ENCODE measurements around the gene DNMBP. TPM values are rescaled to one million over a fixed set of nuclear protein-coding genes. Genes with fewer than 3 reads are reported as not detected.

DNMBP gene
- total and polyA plus RNA-seq, 2 experiments from 2014 or later = 13.4 to 31.2 TPM

DNA sequence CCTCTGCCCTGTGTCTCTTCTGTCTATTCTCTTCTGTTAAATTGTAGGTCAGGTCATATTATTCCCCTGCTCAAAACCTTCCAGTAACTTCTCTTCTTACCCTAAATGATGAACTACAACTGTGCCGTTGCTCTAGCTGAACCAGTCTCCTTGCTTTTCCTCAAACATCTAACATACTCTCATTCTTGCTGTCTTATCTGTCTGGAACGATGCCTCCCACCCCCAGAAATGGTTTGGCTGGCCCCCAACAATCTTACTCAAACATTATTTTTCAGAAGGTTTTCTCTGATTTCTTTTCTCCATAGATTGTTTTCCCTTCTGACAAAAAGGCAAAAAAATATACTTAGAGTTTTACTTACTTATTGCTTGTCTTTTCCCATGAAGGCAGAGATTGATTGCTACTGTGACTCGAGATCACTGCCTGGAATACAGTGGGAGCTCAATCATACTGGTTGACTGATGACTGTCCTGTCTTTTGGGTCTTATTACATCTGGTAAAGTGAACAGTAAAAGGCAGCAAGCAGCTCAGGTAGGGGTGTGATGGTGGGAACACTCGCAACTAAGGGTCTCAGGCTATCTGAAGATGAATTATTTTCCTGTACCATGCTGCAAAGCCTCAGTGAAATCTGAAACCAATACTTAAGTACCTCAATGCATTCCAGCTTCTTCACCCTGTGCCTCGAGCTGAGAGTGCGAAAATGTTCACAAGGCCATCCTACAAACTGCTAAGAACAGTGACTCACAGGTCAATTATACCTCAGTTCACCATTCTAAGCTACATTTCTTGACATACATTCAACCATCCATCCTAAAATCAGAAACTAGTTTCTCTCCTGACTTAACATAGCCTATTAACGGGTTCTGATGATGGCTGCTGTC lies 67.6 kb downstream of the DNMBP start:
- Histone ChIP-seq H2AFZ (no peak overlapping the region), H3K27ac (ENCODE audit: low read depth) (no peak overlapping the region), H3K9me2 (ENCODE audit: insufficient read depth) (peaks cover 6% of the 10 kb centered on the region; the same call in 1 of the 2 replicates), H3K27me3 (ENCODE audit: insufficient read depth) (no peaks in the 10 kb centered on the region), H3K4me2 (no peak overlapping the region), H3K36me3 (ENCODE audit: insufficient read depth) (no peaks in the 10 kb centered on the region), H3K4me3 (no peak overlapping the region), H3F3A (replicated peaks; ENCODE audit: low read depth) (no peaks in the 10 kb centered on the region), H4K20me1 (replicated peaks; ENCODE audit: insufficient read depth) (no peaks in the 10 kb centered on the region), H3K4me1 (ENCODE audit: insufficient read depth) (no peaks in the 10 kb centered on the region), H3K79me2 (replicated peaks; ENCODE audit: insufficient read depth) (0 out of 2 replicates have a peak, but pooled peaks cover 3% of the 10 kb centered on the region)
- Mint-ChIP-seq H3K36me3 (ENCODE audit: low read depth) (peaks cover 21% of the 10 kb centered on the region), H3K4me3 (no peak overlapping the region), H3K27me3 (ENCODE audit: insufficient read depth, low read depth, poor library complexity) (peaks cover 2% of the 10 kb centered on the region), H3K27ac (no peak overlapping the region), H3K4me1 (no peaks in the 10 kb centered on the region), H3K9me3 (peaks cover 18% of the 10 kb centered on the region)
- TF ChIP-seq CREB1 (CRISPR knock-in tag; IDR thresholded peaks at IDR 0.05; ENCODE audit: low read depth) (no peak), STAT1 (IDR thresholded peaks at IDR 0.05; ENCODE audit: unreplicated experiment) (no peak), ZNF114 (CRISPR knock-in tag; IDR thresholded peaks at IDR 0.05) (no peak), ZNF331 (CRISPR knock-in tag; IDR thresholded peaks at IDR 0.05; ENCODE audit: low read depth) (no peak), JUNB (IDR thresholded peaks at IDR 0.05; ENCODE audit: unreplicated experiment) (no peak), EZH2 (IDR thresholded peaks at IDR 0.05; ENCODE audit: low read depth, unreplicated experiment) (no peak), POLR2AphosphoS5 (IDR thresholded peaks at IDR 0.05; ENCODE audit: low read depth) (no peak), EZH2phosphoT487 (IDR thresholded peaks at IDR 0.05; ENCODE audit: unreplicated experiment) (no peak), NANOG (IDR thresholded peaks at IDR 0.05; ENCODE audit: borderline replicate concordance) (no peak)
- TF ChIP-seq, protein P1, sequence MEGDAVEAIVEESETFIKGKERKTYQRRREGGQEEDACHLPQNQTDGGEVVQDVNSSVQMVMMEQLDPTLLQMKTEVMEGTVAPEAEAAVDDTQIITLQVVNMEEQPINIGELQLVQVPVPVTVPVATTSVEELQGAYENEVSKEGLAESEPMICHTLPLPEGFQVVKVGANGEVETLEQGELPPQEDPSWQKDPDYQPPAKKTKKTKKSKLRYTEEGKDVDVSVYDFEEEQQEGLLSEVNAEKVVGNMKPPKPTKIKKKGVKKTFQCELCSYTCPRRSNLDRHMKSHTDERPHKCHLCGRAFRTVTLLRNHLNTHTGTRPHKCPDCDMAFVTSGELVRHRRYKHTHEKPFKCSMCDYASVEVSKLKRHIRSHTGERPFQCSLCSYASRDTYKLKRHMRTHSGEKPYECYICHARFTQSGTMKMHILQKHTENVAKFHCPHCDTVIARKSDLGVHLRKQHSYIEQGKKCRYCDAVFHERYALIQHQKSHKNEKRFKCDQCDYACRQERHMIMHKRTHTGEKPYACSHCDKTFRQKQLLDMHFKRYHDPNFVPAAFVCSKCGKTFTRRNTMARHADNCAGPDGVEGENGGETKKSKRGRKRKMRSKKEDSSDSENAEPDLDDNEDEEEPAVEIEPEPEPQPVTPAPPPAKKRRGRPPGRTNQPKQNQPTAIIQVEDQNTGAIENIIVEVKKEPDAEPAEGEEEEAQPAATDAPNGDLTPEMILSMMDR (conservative IDR thresholded peaks at IDR 0.05; ENCODE audit: low read depth in 2 of 2) = no peak
- TF ChIP-seq, protein P2, sequence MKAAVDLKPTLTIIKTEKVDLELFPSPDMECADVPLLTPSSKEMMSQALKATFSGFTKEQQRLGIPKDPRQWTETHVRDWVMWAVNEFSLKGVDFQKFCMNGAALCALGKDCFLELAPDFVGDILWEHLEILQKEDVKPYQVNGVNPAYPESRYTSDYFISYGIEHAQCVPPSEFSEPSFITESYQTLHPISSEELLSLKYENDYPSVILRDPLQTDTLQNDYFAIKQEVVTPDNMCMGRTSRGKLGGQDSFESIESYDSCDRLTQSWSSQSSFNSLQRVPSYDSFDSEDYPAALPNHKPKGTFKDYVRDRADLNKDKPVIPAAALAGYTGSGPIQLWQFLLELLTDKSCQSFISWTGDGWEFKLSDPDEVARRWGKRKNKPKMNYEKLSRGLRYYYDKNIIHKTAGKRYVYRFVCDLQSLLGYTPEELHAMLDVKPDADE (IDR thresholded peaks at IDR 0.05) = no peak
- TF ChIP-seq, protein P3, sequence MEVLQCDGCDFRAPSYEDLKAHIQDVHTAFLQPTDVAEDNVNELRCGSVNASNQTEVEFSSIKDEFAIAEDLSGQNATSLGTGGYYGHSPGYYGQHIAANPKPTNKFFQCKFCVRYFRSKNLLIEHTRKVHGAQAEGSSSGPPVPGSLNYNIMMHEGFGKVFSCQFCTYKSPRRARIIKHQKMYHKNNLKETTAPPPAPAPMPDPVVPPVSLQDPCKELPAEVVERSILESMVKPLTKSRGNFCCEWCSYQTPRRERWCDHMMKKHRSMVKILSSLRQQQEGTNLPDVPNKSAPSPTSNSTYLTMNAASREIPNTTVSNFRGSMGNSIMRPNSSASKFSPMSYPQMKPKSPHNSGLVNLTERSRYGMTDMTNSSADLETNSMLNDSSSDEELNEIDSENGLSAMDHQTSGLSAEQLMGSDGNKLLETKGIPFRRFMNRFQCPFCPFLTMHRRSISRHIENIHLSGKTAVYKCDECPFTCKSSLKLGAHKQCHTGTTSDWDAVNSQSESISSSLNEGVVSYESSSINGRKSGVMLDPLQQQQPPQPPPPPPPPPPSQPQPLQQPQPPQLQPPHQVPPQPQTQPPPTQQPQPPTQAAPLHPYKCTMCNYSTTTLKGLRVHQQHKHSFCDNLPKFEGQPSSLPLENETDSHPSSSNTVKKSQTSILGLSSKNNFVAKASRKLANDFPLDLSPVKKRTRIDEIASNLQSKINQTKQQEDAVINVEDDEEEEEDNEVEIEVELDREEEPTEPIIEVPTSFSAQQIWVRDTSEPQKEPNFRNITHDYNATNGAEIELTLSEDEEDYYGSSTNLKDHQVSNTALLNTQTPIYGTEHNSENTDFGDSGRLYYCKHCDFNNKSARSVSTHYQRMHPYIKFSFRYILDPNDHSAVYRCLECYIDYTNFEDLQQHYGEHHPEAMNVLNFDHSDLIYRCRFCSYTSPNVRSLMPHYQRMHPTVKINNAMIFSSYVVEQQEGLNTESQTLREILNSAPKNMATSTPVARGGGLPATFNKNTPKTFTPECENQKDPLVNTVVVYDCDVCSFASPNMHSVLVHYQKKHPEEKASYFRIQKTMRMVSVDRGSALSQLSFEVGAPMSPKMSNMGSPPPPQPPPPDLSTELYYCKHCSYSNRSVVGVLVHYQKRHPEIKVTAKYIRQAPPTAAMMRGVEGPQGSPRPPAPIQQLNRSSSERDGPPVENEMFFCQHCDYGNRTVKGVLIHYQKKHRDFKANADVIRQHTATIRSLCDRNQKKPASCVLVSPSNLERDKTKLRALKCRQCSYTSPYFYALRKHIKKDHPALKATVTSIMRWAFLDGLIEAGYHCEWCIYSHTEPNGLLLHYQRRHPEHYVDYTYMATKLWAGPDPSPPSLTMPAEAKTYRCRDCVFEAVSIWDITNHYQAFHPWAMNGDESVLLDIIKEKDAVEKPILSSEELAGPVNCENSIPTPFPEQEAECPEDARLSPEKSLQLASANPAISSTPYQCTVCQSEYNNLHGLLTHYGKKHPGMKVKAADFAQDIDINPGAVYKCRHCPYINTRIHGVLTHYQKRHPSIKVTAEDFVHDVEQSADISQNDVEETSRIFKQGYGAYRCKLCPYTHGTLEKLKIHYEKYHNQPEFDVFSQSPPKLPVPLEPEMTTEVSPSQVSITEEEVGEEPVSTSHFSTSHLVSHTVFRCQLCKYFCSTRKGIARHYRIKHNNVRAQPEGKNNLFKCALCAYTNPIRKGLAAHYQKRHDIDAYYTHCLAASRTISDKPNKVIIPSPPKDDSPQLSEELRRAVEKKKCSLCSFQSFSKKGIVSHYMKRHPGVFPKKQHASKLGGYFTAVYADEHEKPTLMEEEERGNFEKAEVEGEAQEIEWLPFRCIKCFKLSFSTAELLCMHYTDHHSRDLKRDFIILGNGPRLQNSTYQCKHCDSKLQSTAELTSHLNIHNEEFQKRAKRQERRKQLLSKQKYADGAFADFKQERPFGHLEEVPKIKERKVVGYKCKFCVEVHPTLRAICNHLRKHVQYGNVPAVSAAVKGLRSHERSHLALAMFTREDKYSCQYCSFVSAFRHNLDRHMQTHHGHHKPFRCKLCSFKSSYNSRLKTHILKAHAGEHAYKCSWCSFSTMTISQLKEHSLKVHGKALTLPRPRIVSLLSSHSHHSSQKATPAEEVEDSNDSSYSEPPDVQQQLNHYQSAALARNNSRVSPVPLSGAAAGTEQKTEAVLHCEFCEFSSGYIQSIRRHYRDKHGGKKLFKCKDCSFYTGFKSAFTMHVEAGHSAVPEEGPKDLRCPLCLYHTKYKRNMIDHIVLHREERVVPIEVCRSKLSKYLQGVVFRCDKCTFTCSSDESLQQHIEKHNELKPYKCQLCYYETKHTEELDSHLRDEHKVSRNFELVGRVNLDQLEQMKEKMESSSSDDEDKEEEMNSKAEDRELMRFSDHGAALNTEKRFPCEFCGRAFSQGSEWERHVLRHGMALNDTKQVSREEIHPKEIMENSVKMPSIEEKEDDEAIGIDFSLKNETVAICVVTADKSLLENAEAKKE (CRISPR knock-in tag; IDR thresholded peaks at IDR 0.05) = no peak
- TF ChIP-seq, protein P4, sequence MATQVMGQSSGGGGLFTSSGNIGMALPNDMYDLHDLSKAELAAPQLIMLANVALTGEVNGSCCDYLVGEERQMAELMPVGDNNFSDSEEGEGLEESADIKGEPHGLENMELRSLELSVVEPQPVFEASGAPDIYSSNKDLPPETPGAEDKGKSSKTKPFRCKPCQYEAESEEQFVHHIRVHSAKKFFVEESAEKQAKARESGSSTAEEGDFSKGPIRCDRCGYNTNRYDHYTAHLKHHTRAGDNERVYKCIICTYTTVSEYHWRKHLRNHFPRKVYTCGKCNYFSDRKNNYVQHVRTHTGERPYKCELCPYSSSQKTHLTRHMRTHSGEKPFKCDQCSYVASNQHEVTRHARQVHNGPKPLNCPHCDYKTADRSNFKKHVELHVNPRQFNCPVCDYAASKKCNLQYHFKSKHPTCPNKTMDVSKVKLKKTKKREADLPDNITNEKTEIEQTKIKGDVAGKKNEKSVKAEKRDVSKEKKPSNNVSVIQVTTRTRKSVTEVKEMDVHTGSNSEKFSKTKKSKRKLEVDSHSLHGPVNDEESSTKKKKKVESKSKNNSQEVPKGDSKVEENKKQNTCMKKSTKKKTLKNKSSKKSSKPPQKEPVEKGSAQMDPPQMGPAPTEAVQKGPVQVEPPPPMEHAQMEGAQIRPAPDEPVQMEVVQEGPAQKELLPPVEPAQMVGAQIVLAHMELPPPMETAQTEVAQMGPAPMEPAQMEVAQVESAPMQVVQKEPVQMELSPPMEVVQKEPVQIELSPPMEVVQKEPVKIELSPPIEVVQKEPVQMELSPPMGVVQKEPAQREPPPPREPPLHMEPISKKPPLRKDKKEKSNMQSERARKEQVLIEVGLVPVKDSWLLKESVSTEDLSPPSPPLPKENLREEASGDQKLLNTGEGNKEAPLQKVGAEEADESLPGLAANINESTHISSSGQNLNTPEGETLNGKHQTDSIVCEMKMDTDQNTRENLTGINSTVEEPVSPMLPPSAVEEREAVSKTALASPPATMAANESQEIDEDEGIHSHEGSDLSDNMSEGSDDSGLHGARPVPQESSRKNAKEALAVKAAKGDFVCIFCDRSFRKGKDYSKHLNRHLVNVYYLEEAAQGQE (IDR thresholded peaks at IDR 0.05; ENCODE audit: unreplicated experiment) = no peak
- ATAC-seq (no peak), DNase-seq (ENCODE audit: low spot score) (no peak)

All from GM23338 (cell line).